Effector memory CD4-positive, alpha-beta T cell (primary cell): ENCODE measurements around the gene ZNF185.
"Not testable (repeated sequence)": the region's sequence is repeated elsewhere in the genome, so short reads cannot be mapped to it uniquely, and the experiment has no call there.

Experiments
- DNase-seq, 3 donors: peaks; one replicate each; pipeline ENCODE4 v3.0.0-alpha.2; 2020
- H3K27ac ChIP-seq: 2 replicates; pipeline ENCODE4 v1.7.0; 2013; ENCODE audit warnings: mild to moderate bottlenecking, low read length, moderate library complexity; ENCODE audit not compliant: insufficient read depth, poor library complexity, severe bottlenecking
- H3K27me3 ChIP-seq: replicated peaks from 2 replicates; pipeline ENCODE4 v1.7.0; 2013; ENCODE audit warnings: mild to moderate bottlenecking, low read length; ENCODE audit not compliant: insufficient read depth, control insufficient read depth, poor library complexity, severe bottlenecking
- H3K36me3 ChIP-seq: 2 replicates; pipeline ENCODE4 v1.7.0; 2013; ENCODE audit warnings: mild to moderate bottlenecking, low read length, moderate library complexity; ENCODE audit not compliant: control insufficient read depth, insufficient read depth
- H3K4me1 ChIP-seq: 2 replicates; pipeline ENCODE4 v1.7.0; 2013; ENCODE audit warnings: low read length, mild to moderate bottlenecking; ENCODE audit not compliant: control insufficient read depth, insufficient read depth, poor library complexity, severe bottlenecking
- H3K4me3 ChIP-seq: 2 replicates; pipeline ENCODE4 v1.7.0; 2013; ENCODE audit warnings: low read length, low read depth, mild to moderate bottlenecking; ENCODE audit not compliant: insufficient read depth, poor library complexity, severe bottlenecking
- H3K9me3 ChIP-seq: 2 replicates; pipeline ENCODE4 v1.7.0; 2013; ENCODE audit warnings: mild to moderate bottlenecking, low read length, moderate library complexity; ENCODE audit not compliant: control insufficient read depth

The ZNF185 gene

DNA sequence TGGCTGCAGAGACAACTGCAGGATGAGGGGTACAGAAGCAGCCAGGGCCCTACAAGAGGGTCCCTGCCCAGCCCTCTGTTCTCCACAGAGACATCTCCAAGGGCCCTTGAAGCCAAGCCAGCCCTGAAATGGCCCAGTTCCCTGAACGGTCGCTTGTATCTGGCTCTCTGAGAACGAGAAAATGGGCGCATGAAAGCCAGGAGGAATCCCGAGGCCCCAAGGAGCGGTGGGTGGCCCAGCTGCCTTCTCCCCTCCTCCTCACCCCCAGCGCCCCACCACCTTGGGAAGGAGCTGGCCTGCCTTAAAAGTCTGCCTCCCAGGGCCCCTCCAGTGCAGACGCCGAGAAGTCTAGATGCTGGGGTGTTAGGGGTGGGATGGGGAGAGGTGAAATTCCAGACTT lies 5.7 kb downstream of the ZNF185 start:
- no peaks in the 10 kb centered on the region for H3K4me1 ChIP-seq

DNA sequence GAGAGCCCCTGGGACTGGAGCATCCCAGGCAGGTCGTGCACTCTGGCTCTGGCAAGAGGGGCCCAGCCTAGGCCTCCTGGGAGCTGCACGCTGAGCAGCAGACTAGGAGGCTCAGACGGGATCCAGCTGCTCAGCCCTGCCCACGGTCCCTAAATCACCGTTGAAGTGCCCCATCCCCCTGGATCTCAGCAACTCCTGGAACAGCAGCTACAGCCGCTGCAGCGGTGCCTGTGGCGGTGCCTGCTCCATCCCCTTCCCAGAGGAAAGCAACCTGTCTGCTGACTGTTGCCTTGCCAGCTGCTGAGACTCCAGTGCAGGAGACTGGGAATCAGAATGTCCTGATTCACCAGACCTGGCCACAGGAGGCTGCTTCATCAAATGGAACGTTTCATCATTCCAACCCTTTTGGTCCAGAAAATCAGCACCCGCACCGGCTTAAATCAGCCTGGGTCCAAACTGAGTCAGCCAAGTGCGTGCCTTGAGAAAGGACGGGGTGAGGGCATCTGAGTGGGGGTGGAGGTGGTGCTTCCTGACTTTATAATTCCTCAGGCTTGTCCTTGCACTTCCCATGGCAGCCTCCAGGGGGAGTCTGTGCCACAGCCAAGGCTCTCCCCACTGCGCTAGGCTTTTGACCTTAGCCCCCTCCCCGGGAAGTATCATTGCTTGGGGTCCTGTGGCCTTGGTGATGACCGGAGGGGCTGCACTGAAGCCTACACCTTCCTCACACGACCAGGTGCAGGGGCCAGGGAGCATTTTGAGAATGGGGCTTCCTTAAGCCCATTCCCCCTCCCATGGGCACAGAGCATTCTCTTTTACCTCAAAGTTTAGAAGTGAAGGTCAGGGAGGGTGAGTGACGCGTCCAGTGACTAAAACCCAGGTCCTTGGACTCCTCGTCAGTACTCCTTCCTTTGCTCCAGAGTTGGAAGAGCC lies 6.5 kb downstream of the ZNF185 start:
- no peaks in the 10 kb centered on the region for H3K27me3 ChIP-seq
- no peak overlapping the region for H3K27ac ChIP-seq
- no peaks in the 10 kb centered on the region for H3K9me3 ChIP-seq
- no peak overlapping the region for H3K4me3 ChIP-seq
- H3K4me1 ChIP-seq: no peaks in the 10 kb centered on the region
- peak in 1 of 3 donors; percentile 9 for DNase-seq
- H3K36me3 ChIP-seq: no peaks in the 10 kb centered on the region

More for the DNA sequence above, 5.7 kb downstream of the ZNF185 start:
- Histone ChIP-seq H3K4me3 (no peak overlapping the region), H3K27me3 (no peaks in the 10 kb centered on the region), H3K27ac (no peak overlapping the region), H3K9me3 (no peaks in the 10 kb centered on the region), H3K36me3 (no peaks in the 10 kb centered on the region)
- DNase-seq: no peak

DNA sequence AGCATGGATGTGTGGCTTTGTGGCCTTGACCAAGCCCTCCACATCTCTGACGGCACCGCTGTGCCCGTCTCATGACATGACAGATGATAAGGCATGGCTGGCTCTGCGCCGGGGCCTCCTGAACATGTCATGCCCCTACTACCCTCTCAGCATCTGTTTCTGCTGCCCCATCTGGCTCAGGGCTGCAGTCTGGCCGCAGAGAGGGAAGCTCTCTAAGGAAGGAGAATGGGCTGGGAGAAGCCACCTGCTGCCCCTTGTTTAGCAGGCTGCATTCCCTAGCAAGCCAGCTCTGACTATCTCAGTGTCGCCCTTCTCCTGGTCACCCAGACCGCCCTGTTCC lies 7.2 kb downstream of the ZNF185 start:
- no peaks in the 10 kb centered on the region for H3K4me1 ChIP-seq
- DNase-seq: no peak
- no peak overlapping the region for H3K4me3 ChIP-seq
- no peak overlapping the region for H3K27ac ChIP-seq
- no peaks in the 10 kb centered on the region for H3K9me3 ChIP-seq
- no peaks in the 10 kb centered on the region for H3K36me3 ChIP-seq
- no peaks in the 10 kb centered on the region for H3K27me3 ChIP-seq

DNA sequence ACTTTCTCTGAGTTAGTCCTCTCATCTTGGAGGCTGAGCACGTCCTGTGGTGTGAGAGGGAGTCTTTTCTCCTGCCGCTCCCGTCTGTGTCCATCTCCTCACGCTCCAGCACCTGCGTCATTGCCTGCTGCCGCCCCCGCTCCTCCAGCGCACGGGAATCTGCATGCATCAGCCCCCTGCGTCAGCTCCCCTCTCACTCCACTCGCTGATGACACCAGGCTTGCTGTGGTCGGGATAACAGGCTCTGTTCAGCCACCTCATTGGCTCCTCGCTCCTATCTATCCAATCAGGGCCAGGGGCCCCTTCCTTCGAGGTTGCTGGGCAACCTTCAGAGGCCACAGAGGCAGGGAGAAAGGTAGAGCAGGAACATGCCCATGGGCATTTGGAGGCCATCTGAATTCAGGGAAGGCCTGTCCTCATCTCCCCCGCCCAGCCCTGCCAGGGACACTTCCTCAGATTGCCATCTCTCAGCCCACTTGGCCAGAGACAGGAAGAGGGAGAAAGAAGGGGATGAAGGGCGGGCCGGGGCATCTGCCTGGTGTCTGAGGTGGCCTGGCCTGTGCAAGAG lies 9.3 kb downstream of the ZNF185 start:
- no peak for DNase-seq
- no peaks in the 10 kb centered on the region for H3K36me3 ChIP-seq
- H3K4me1 ChIP-seq: no peaks in the 10 kb centered on the region
- no peaks in the 10 kb centered on the region for H3K27me3 ChIP-seq
- no peak overlapping the region for H3K4me3 ChIP-seq
- H3K9me3 ChIP-seq: no peaks in the 10 kb centered on the region
- H3K27ac ChIP-seq: no peak overlapping the region

DNA sequence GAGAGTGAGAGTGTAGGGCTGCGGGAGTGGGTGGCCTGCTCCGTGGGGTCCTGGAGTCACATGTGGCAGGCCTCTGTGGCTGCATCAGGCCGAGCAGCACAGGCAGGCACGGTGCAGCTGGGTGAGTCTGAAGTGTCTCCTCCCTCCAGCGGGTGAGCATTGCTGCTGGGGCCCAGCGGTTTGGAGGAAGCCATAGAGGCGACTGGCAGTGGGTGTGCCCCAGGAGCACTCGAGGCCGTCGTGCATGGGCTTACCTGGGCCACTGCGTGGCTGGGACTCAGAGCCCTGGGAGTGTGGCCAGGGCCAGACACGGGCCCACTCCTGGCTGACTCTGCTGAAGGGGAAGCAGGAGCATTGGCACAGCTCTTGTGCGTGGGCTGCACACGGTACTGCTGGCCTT lies 10.6 kb downstream of the ZNF185 start:
- no peak for DNase-seq
- no peak overlapping the region for H3K4me3 ChIP-seq
- no peaks in the 10 kb centered on the region for H3K4me1 ChIP-seq
- no peaks in the 10 kb centered on the region for H3K9me3 ChIP-seq
- no peaks in the 10 kb centered on the region for H3K36me3 ChIP-seq
- H3K27ac ChIP-seq: no peak overlapping the region
- no peaks in the 10 kb centered on the region for H3K27me3 ChIP-seq

DNA sequence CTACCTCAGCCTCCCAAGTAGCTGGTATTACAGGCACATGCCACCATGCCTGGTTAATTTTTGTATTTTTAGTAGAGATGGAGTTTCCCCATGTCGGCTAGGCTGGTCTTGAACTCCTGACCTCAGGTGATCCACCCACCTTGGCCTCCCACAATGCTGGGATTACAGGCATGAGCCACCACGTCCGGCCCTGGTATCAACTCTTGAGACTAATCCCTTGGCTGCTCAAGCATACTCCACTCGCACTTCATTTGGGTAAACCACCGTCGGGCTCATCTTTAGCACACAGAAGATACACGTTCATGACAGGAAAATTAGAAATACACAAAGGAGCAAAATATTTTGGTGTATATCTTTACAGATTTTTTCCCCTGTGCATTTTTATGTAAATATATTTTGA lies 12.2 kb downstream of the ZNF185 start:
- not testable (repeated sequence) for H3K9me3 ChIP-seq, H3K27ac ChIP-seq, H3K36me3 ChIP-seq, DNase-seq, H3K4me3 ChIP-seq, H3K27me3 ChIP-seq, H3K4me1 ChIP-seq

DNA sequence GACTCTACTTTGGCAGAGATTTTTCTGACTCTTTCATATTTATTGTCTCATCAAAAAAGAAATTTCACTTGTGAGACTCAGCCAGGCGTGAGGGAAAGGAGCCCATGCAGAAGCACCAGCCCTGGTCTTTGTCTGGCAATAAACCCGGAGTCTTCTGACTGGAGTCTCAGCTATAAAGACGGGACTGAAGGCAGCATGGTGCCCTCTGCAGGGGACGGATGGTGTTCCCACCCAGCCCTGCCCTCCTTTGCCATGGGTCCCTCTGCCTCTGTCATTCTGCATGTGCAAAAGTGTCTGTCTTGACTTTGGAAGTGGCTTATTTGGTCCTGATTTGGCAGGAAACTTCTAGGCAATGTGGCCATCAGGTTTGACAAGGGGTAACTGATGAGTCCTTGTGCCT lies 14.2 kb downstream of the ZNF185 start:
- Histone ChIP-seq H3K27me3 (no peaks in the 10 kb centered on the region), H3K9me3 (no peaks in the 10 kb centered on the region), H3K27ac (no peak overlapping the region), H3K4me3 (no peak overlapping the region), H3K36me3 (no peaks in the 10 kb centered on the region), H3K4me1 (no peaks in the 10 kb centered on the region)
- DNase-seq: no peak

DNA sequence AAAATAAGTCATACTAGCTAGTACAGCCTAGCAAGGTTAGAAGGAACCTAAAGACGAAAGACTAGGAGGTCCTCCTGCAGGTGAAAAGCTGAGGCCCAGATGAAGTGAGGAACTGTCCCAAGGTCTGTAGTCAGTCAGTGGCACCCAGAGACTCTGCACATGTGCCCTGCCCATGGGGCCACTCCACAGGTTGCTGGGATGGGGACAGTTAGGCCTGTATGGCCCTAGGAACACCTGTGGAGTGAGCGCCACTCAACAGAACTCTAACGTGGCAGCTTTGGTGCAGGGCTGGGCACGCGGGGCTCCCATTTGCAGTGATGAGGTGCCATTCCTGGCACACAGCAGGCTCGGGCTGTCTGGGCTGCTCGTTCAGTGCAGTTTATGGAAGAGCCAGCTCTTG lies 14.8 kb downstream of the ZNF185 start:
- Histone ChIP-seq H3K36me3 (no peaks in the 10 kb centered on the region), H3K4me3 (no peak overlapping the region), H3K4me1 (no peaks in the 10 kb centered on the region), H3K27ac (no peak overlapping the region), H3K27me3 (no peaks in the 10 kb centered on the region), H3K9me3 (no peaks in the 10 kb centered on the region)
- DNase-seq: no peak

DNA sequence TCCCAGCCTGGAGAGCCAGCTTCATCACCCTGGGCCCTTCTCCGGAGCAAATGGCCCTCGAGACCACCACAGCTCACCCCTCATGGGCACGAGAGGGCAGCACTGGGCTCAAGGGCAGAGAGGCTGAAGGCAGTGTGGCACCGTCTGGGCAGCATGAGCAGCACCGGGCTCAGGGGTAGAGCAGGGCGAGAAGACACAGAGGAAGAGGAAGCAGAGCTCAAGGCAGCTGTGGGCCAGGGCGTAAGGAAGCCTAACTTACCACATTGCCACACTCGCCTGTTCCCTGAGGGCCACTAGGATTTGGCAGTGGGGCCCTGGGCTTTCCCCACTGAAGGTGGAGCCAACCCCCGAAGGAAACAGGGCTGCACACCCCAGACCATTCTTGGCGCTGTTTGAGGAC lies 15.5 kb downstream of the ZNF185 start:
- no peak for DNase-seq
- no peaks in the 10 kb centered on the region for H3K36me3 ChIP-seq
- no peak overlapping the region for H3K4me3 ChIP-seq
- H3K4me1 ChIP-seq: no peaks in the 10 kb centered on the region
- no peaks in the 10 kb centered on the region for H3K9me3 ChIP-seq
- no peak overlapping the region for H3K27ac ChIP-seq
- no peaks in the 10 kb centered on the region for H3K27me3 ChIP-seq

DNA sequence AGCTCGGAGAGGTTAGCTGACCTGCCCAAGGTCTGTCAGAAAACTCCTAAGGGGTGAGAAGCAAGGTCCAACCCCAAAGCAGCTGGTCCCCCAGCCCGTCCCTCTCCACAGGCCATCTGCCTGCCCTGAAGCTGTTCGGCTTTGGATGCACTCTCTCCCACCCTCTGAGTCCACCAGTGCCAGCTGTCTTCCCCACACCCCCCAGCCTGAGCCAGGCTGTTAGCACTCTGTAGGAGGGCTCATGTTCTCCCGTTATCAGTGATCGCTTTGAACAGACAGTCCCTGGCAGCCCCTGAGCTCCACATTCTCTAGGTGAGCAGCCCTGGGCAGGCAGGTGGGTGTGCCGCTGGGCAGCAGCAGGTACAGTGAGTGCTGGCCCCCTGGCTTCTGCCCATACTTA lies 16.0 kb downstream of the ZNF185 start:
- Histone ChIP-seq H3K27ac (no peak overlapping the region), H3K9me3 (no peaks in the 10 kb centered on the region), H3K36me3 (no peaks in the 10 kb centered on the region), H3K4me3 (no peak overlapping the region), H3K4me1 (no peaks in the 10 kb centered on the region), H3K27me3 (no peaks in the 10 kb centered on the region)
- no peak for DNase-seq
